Panc1 (cell line): ENCODE data around the gene NEUROG1. TPM values are rescaled to one million over a fixed set of nuclear protein-coding genes. Genes with fewer than 3 reads are reported as not detected.

ENCODE experiments used
- ATAC-seq: fragments of 200-7000 bp; cut with Tn5 transposase; 2 replicates; pipeline ENCODE4 v1.9.1; 2020; ENCODE audit warnings: mild to moderate bottlenecking, moderate library complexity
- BruUV-seq: library from RNA; stranded (reverse); fragments of 400-500 nt; replicated peaks from 2 replicates; lab custom pipeline; 2021; lab: Mats Ljungman, UMichigan
- CTCF ChIA-PET: fragments of 300-600 bp; sonication (Branson Sonifier 250); formaldehyde crosslinking; loops from one replicate; lab custom pipeline; 2022; ENCODE audit warnings: antibody characterized with exemption; lab: Charles Lee
- POLR2A ChIA-PET: fragments of 300-600 bp; sonication (Branson Sonifier 250); formaldehyde crosslinking; loops from one replicate; lab custom pipeline; 2022; ENCODE audit warnings: antibody characterized with exemption; lab: Charles Lee
- DNase-seq: peaks from one replicate; pipeline ENCODE4 v3.0.0-alpha.2; 2010; ENCODE audit warnings: low read depth, low spot score
- H3K27ac ChIP-seq: 2 replicates; pipeline ENCODE4 v1.5.1; 2011; ENCODE audit warnings: mild to moderate bottlenecking, low read length, inconsistent platforms
- H3K27me3 ChIP-seq: fragments of 200-500 bp; sonication (Bioruptor generic); 2 replicates; pipeline ENCODE4 v1.6.0; 2014; ENCODE audit warnings: low read length, inconsistent platforms; ENCODE audit not compliant: control insufficient read depth, insufficient read depth
- H3K36me3 ChIP-seq: fragments of 200-500 bp; sonication (Bioruptor generic); 2 replicates; pipeline ENCODE4 v1.5.1; 2014; ENCODE audit warnings: inconsistent platforms, mild to moderate bottlenecking, low read length, moderate library complexity; ENCODE audit not compliant: control insufficient read depth, insufficient read depth
- H3K4me1 ChIP-seq: 2 replicates; pipeline ENCODE4 v1.5.1; 2011; ENCODE audit warnings: inconsistent platforms, mild to moderate bottlenecking, low read length, moderate library complexity; ENCODE audit not compliant: control insufficient read depth, insufficient read depth
- H3K4me3 ChIP-seq, 2 experiments: 2 replicates each; pipeline ENCODE4 v1.5.1; 2011 to 2012; ENCODE audit warnings: low read depth in 2 of 2, low read length in 2 of 2, mild to moderate bottlenecking in 2 of 2, inconsistent platforms in 1 of 2, moderate library complexity in 1 of 2
- H3K9me3 ChIP-seq: fragments of 200-500 bp; sonication (Bioruptor generic); 2 replicates; pipeline ENCODE4 v1.5.1; 2014; ENCODE audit warnings: low read depth, mild to moderate bottlenecking, inconsistent platforms, low read length, moderate library complexity; ENCODE audit not compliant: control insufficient read depth, insufficient read depth
- POLR2AphosphoS5 ChIP-seq: IDR thresholded peaks from 2 replicates; pipeline ENCODE4 v1.6.1; 2012; ENCODE audit warnings: mild to moderate bottlenecking, low read depth, low read length, moderate library complexity
- SIN3A ChIP-seq: IDR thresholded peaks from 2 replicates; pipeline ENCODE4 v1.6.1; 2012; ENCODE audit warnings: low read depth, mild to moderate bottlenecking, low read length, moderate library complexity, borderline replicate concordance; ENCODE audit not compliant: insufficient read depth
- TCF7L2 ChIP-seq: IDR thresholded peaks from 2 replicates; pipeline ENCODE4 v1.6.1; 2011; ENCODE audit warnings: mild to moderate bottlenecking, low read depth, low read length, inconsistent platforms
- in situ Hi-C: cut with HindIII; loops from 2 replicates; pipeline ENCODE4 v1.10.0; 2016; ENCODE audit warnings: low sequenced_read_pairs, low pct_unique_long_range_greater_than_20kb
- intact Hi-C: fragments of 100-400 bp; cut with micrococcal nuclease; formaldehyde crosslinking; loops from one replicate; pipeline ENCODE4 v1.10.0; 2022; ENCODE audit not compliant: unreplicated experiment
- total RNA-seq: library from RNA; stranded (reverse); gene quantifications from one replicate; pipeline ENCODE4 v1.2.1, GENCODE V29; 2021; ENCODE audit not compliant: unreplicated experiment
- TF ChIP-seq, protein P1 (sequence below): fragments of 450-650 bp; IDR thresholded peaks from 2 replicates; pipeline ENCODE4 v1.5.1; 2017; ENCODE audit warnings: mild to moderate bottlenecking
- TF ChIP-seq, protein P2 (sequence below), 2 experiments: IDR thresholded peaks; 2 replicates each; pipeline ENCODE4 v1.6.1; 2011 to 2012; ENCODE audit warnings: low read depth in 2 of 2, control low read depth in 1 of 2, low read length in 1 of 2, mild to moderate bottlenecking in 1 of 2, moderate library complexity in 1 of 2; ENCODE audit not compliant: insufficient read depth in 1 of 2

The NEUROG1 gene
- total RNA-seq, 1 experiment from 2014 or later, result not detected

- no peaks in the 10 kb centered on the region for H3K9me3 ChIP-seq
- CTCF ChIA-PET, result interaction anchor here (0.7 kb wide), 1 partner anchor 21 kb away, joined by 3 read pairs; no protein-coding TSS in a partner anchor
- no peak overlapping the region for H3K27ac ChIP-seq
- H3K4me3 ChIP-seq, result no peak overlapping the region
- TF ChIP-seq SIN3A (no peak), POLR2AphosphoS5 (no peak), TCF7L2 (no peak)
- TF ChIP-seq, protein P1, sequence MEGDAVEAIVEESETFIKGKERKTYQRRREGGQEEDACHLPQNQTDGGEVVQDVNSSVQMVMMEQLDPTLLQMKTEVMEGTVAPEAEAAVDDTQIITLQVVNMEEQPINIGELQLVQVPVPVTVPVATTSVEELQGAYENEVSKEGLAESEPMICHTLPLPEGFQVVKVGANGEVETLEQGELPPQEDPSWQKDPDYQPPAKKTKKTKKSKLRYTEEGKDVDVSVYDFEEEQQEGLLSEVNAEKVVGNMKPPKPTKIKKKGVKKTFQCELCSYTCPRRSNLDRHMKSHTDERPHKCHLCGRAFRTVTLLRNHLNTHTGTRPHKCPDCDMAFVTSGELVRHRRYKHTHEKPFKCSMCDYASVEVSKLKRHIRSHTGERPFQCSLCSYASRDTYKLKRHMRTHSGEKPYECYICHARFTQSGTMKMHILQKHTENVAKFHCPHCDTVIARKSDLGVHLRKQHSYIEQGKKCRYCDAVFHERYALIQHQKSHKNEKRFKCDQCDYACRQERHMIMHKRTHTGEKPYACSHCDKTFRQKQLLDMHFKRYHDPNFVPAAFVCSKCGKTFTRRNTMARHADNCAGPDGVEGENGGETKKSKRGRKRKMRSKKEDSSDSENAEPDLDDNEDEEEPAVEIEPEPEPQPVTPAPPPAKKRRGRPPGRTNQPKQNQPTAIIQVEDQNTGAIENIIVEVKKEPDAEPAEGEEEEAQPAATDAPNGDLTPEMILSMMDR, result no peak; the same call in 1 of the 2 replicates
- TF ChIP-seq, protein P2, sequence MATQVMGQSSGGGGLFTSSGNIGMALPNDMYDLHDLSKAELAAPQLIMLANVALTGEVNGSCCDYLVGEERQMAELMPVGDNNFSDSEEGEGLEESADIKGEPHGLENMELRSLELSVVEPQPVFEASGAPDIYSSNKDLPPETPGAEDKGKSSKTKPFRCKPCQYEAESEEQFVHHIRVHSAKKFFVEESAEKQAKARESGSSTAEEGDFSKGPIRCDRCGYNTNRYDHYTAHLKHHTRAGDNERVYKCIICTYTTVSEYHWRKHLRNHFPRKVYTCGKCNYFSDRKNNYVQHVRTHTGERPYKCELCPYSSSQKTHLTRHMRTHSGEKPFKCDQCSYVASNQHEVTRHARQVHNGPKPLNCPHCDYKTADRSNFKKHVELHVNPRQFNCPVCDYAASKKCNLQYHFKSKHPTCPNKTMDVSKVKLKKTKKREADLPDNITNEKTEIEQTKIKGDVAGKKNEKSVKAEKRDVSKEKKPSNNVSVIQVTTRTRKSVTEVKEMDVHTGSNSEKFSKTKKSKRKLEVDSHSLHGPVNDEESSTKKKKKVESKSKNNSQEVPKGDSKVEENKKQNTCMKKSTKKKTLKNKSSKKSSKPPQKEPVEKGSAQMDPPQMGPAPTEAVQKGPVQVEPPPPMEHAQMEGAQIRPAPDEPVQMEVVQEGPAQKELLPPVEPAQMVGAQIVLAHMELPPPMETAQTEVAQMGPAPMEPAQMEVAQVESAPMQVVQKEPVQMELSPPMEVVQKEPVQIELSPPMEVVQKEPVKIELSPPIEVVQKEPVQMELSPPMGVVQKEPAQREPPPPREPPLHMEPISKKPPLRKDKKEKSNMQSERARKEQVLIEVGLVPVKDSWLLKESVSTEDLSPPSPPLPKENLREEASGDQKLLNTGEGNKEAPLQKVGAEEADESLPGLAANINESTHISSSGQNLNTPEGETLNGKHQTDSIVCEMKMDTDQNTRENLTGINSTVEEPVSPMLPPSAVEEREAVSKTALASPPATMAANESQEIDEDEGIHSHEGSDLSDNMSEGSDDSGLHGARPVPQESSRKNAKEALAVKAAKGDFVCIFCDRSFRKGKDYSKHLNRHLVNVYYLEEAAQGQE (IDR thresholded peaks at IDR 0.05; ENCODE audit: insufficient read depth in 1 of 2, low read depth in 2 of 2, low read length in 1 of 2), result no peak
- H3K36me3 ChIP-seq, result no peaks in the 10 kb centered on the region
- no TSS peak for BruUV-seq
- in situ Hi-C loops (no loop called here), intact Hi-C loops (no loop called here)
- ATAC-seq (no peak), DNase-seq (no peak)
- peaks cover under 1% of the 10 kb centered on the region; the same call in 1 of the 2 replicates for H3K27me3 ChIP-seq
- POLR2A ChIA-PET, result no interaction called here
- H3K4me1 ChIP-seq, result no peaks in the 10 kb centered on the region
These were observed 34.6 kb upstream of the NEUROG1 start for GRCh38 chr5:135570453-135570764.

DNA sequence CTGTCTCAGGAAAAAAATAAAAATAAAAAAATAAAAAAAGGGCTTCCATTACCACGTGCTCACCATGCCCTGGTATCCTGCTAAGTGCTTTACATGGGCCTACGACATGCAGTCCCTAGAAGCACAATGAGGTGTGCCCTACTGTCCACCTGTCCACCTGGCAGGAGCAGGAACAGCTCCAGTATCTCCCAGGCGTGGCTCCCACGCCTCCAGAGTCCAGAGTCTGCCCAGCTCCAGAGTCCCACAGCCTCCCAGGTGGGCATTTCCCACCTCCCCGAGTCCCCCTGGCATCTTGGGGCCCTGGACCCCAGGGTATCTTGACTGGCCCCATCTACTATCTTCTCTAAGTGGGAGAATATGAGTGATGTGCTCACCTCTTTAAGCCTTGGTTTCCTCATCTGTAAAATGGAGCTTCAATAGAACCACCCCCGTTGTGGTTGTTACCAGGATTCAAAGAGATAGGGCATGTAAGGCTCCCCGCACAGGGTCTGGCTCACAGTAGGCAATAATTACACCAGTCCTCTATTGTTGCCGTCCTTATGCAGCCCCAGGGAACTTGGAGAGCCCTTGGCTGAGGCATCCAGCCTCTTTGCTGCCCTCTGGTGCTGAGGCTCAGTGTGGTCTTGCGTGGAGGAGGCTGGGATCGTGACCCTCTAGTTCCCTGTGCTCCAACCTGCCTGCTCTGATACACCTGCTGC, 34.1 kb upstream of the NEUROG1 start:
- TF ChIP-seq, protein P1, result peak; percentile 73
- TF ChIP-seq, protein P2 (IDR thresholded peaks at IDR 0.05; ENCODE audit: insufficient read depth in 1 of 2, low read depth in 2 of 2, low read length in 1 of 2), result no peak
- TF ChIP-seq POLR2AphosphoS5, result no peak
- no TSS peak for BruUV-seq
- intact Hi-C loops (no loop called here), in situ Hi-C loops (no loop called here)
- Histone ChIP-seq H3K27ac (no peak overlapping the region), H3K4me1 (no peaks in the 10 kb centered on the region), H3K9me3 (no peaks in the 10 kb centered on the region), H3K4me3 (no peak overlapping the region), H3K36me3 (no peaks in the 10 kb centered on the region), H3K27me3 (peaks cover 4% of the 10 kb centered on the region; the same call in 1 of the 2 replicates)
- DNase-seq, result no peak
- peak; percentile 63 for ATAC-seq
- CTCF ChIA-PET, result interaction anchor here (0.7 to 1.2 kb wide), 3 partner anchors 20 to 265 kb away, joined by 3 to 5 read pairs (median 3); no protein-coding TSS in a partner anchor
- POLR2A ChIA-PET, result no interaction called here
